Stimulated activated CD8-positive, alpha-beta memory T cell treated with anti-CD3 and anti-CD28 coated beads, Interleukin-12 subunit alpha, Interleukin-12 subunit beta, amount 100 ng/mL, for 24 hours (primary cell): Measurements from ENCODE around the gene COP1.
"Not testable (repeated sequence)": the region's sequence is repeated elsewhere in the genome, so short reads cannot be mapped to it uniquely, and the experiment has no call there.

Experiments
- DNase-seq: peaks from one replicate; pipeline ENCODE4 v3.0.0-alpha.2; 2020; ENCODE audit errors: extremely low read depth

Gene COP1

DNA sequence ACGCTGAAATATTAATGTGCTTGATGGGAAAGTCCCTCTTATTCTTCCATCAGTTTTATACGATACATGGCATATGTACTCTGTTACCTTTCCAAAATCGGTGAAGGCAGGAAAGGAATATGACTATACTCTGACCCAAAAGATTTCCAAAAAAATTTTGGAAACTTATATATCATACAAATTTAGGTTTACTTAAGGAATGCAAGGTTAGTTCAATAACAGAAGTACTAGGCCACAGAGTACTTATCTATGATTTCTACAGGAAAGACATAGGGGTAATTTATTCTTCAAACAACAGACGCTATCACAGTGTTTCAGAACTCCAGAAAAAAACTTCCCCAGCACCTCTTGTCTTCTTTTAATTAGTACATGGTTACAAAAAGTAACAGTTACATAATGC, 84.8 kb downstream of the COP1 start:
- no peak for DNase-seq

DNA sequence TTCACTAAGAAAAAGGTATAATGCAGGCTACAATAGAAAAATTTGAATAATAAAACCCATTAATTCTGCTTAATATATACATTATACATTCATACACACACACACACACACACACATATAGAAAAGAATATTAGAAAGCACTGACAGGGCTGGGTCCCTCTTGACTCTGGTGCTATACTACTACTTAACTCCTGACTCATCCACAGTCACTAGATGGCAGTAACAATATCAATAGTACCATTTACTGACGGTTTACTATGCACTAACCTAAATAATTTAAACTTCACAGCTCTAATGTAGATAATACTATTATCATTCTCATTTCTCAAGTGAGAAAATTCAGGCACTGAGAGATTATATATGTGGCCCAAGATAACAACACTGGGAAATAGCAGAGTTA, 87.5 kb downstream of the COP1 start:
- no peak for DNase-seq

GRCh38 chr1:176118985-176119384, 88.1 kb downstream of the COP1 start:
- no peak for DNase-seq

DNA sequence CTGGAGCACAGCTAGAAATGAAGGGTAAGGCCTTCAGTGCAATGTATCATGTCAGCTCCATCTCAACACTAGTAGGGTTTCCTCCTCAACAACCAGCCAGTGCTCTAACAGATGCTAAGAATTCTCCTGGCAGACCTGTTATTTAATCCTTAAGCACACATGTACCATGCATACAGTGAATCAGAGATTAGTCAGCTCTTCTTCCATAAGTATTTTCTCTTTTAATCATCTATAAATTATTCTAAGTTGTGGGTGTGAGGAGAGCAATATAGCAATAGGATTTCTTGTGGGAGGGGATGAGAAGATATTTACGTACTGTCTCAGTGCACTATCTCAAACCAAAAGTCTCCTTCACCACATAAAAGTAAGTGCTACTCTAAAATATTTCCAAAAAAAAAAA, 95.3 kb downstream of the COP1 start:
- no peak for DNase-seq

DNA sequence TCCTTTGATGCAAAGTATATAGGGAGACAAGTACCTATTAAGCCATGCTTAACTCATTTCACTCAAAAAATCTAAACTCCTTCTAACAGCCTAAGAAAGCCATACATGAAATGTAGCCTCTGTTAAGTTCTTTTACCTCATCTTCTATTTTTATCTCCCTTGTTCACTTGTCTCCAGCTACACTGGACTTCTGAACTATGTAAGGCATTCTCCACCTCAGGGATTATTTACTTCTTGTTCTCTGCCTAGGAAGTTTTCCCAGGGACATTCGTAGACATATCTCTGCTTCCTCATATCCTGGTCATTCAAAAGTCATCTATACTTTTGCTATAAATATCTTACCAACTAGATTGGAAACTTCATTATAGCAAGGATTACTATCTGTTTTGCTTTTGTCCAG, 96.9 kb downstream of the COP1 start:
- no peak for DNase-seq

GRCh38 chr1:176102768-176103350, 104.2 kb downstream of the COP1 start:
- DNase-seq: no peak

DNA sequence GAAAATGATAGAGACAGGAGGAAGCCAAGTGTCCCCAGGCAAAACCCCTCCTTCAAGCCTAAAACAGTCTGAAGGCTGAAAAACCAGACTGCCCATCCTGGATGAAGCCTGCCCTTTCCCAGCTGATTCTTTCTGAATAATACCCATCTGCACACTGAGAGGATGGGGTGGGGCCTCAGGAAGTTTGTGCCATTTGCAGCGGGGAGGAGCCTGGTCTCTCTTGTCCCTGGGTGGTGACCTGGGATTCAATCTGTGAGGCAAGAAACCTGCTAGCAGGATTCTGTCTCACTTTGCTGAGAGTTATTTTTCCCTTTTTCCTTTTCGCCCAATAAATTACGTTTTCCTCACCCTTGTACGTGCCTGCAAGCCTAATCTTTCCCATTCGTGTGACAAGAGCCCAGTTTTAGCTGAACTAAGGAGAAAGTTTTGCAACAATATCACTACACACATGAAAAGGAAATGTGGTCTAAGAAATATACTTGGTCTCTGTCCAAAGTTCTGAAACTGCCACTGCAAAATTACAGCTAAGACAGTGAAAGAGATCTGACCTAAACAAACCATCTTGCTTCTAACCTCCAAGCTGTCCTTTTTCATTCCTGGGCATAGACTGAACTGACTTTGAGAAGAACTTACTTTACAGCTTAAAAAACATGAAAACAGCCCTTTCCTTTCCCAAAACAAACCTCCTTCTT, 105.0 kb downstream of the COP1 start:
- no peak for DNase-seq

DNA sequence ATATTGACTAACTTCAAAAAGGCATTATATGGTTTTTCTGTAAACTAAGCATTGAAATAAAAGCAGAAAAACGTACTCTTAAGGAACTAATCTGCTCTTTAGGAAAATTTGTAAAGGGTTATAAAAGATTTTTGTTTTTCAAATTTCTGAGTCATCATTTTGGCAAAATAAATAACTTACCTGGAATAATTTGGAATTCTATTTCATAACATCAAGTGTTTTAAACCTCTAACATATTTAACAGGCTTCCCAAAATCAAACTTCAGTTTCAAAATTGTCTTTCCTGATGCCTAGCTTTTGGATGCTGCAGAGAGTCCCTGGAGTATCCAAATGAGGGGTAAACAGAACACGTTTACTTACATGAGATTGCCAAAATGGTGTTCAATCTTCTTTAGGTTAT, 108.5 kb downstream of the COP1 start:
- no peak for DNase-seq

GRCh38 chr1:176096015-176096414, 111.1 kb downstream of the COP1 start:
- no peak for DNase-seq

GRCh38 chr1:176090766-176091165, 116.3 kb downstream of the COP1 start:
- DNase-seq: no peak

GRCh38 chr1:176087746-176088145, 119.3 kb downstream of the COP1 start:
- DNase-seq: not testable (repeated sequence)

DNA sequence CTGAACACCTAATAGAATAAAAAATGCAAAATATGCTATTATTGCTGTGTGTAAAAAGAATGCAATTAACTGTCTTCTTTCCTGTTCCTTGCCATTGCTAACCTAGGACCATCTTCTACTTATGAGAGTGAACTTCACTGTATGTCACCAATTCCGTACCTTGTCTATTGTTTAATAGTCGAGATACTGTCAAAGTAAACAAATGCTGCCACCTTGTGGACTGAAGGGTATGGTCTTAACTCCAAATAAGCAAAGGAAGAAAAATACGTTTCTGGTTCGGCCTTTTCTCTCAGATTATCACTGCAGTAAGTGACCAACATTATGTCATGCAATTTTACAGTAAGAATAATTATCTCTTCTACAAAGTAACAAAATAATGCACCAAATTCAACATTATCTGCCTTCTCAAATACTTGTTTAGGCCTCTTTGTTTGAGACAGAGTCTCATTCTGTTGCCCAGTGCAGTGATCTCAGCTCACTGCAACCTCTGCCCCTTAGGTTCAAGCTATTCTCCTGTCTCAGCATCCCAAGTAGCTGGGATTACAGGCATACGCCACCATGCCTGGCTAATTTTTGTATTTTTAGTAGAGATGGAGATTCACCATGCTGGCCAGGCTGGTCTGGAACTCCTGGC, 133.4 kb downstream of the COP1 start:
- no peak for DNase-seq

- no peak for DNase-seq
Observed at GRCh38 chr1:176068901-176069300, 138.2 kb downstream of the COP1 start.

DNA sequence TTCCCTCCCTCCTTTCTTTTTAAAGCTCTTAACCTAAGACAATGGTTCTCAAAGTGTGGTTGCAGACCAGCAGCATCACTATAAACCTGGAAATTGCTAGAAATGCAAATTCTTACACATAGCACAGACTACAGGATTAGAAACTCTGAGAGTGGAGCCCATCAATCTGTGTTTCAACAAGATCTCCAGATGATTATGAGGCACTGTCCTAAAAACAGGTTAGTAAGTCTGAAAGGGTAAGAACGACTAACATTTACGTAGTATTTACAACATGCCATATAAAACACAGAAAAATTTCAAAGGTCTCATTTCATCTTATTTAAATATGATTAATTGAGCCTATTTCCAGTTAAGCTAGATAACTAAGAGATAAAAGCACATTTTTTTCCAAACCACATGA, 138.8 kb downstream of the COP1 start:
- no peak for DNase-seq

DNA sequence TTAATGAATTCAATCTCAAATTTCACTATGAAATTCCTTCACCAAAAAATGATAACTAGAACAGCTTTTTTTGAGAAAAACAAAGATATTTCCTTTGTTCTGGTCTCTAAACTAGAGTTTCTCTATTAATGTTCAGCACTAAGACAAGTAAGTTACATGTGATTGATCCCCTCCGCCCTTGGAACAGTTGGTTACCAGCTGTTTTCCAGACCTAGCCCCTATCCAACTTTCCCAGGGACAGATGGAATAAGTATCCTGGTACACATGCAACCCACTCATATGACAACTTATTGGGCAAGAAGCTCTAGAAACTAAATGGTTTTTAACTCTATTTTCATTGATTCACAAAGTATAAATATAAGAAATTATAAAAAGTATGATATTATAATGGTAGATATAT, 140.4 kb downstream of the COP1 start:
- DNase-seq: no peak

GRCh38 chr1:176058686-176059085, 148.4 kb downstream of the COP1 start:
- no peak for DNase-seq

- DNase-seq: no peak
Observed at GRCh38 chr1:176056312-176056711, 150.8 kb downstream of the COP1 start.

GRCh38 chr1:176055398-176055797, 151.7 kb downstream of the COP1 start:
- DNase-seq: no peak

DNA sequence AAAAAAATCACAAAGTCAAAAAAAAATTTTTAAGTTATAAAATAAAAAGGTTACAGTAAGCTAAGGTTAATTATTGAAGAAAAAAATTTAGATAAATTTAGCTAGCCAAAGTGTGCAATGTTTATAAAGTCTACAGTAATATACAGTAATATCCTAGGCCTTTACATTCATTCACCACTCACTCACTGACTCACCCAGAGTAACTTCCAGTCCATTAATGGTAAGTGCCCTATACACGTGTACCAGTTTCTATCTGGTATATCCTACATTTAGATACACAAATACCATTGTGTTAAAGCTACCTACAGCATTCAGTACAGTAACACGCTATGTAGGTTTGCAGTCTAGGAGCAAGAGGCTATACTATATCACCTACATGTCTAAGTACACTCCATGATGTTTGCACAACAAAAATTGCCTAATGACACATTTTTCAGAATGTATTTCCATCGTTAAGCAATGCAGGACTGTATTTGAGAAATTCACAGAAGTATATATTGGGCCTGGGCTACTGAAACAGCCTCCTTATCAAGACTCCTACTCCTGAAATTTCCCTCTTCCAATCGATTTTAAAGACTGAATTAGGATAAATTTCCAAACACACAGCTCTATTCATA, 155.1 kb downstream of the COP1 start:
- DNase-seq: no peak

GRCh38 chr1:176051402-176051801, 155.7 kb downstream of the COP1 start:
- no peak for DNase-seq

- no peak for DNase-seq
Observed at GRCh38 chr1:176049582-176049981, 157.5 kb downstream of the COP1 start.

GRCh38 chr1:176046926-176047325, 160.2 kb downstream of the COP1 start:
- no peak for DNase-seq

GRCh38 chr1:176043537-176043936, 163.5 kb downstream of the COP1 start:
- DNase-seq: no peak
